H9 (cell line): ENCODE measurements around the gene ZNF503. TPM values are rescaled to one million over a fixed set of nuclear protein-coding genes. Genes with fewer than 3 reads are reported as not detected.
A peak's percentile ranks its signal among the peaks of the same experiment; 100 is the strongest.

ENCODE experiments used
- DNase-seq: peaks from one replicate; pipeline ENCODE4 v3.0.0-alpha.2; 2017
- H2AFZ ChIP-seq: one replicate; pipeline ENCODE4 v1.6.1; 2013; ENCODE audit warnings: mild to moderate bottlenecking, low read length, control low read depth, moderate library complexity
- H2AK5ac ChIP-seq: 2 replicates; pipeline ENCODE4 v1.6.1; 2013; ENCODE audit warnings: low read length, control low read depth, mixed read lengths; ENCODE audit not compliant: insufficient read length
- H2BK120ac ChIP-seq: one replicate; pipeline ENCODE4 v1.6.1; 2013; ENCODE audit warnings: low read depth, mild to moderate bottlenecking, low read length, control low read depth, inconsistent platforms; ENCODE audit not compliant: poor library complexity, severe bottlenecking
- H2BK12ac ChIP-seq: 2 replicates; pipeline ENCODE4 v1.6.1; 2013; ENCODE audit warnings: low read length, control low read depth, mixed read lengths, low read depth; ENCODE audit not compliant: insufficient read length
- H2BK15ac ChIP-seq: 2 replicates; pipeline ENCODE4 v1.6.1; 2013; ENCODE audit warnings: low read depth, low read length, control low read depth
- H2BK20ac ChIP-seq: one replicate; pipeline ENCODE4 v1.6.1; 2013; ENCODE audit warnings: low read depth, mild to moderate bottlenecking, low read length, control low read depth, inconsistent platforms; ENCODE audit not compliant: poor library complexity, severe bottlenecking
- H2BK5ac ChIP-seq: 2 replicates; pipeline ENCODE4 v1.6.1; 2013; ENCODE audit warnings: low read length, control low read depth, mixed read lengths; ENCODE audit not compliant: insufficient read length
- H3K14ac ChIP-seq: 2 replicates; pipeline ENCODE4 v1.6.1; 2013; ENCODE audit warnings: low read length, control low read depth; ENCODE audit not compliant: insufficient read depth
- H3K18ac ChIP-seq: 2 replicates; pipeline ENCODE4 v1.6.1; 2013; ENCODE audit warnings: low read depth, mild to moderate bottlenecking, mixed read lengths, low read length, control low read depth; ENCODE audit not compliant: insufficient read length
- H3K23ac ChIP-seq: 2 replicates; pipeline ENCODE4 v1.6.1; 2013; ENCODE audit warnings: low read length, control low read depth, mixed read lengths, low read depth; ENCODE audit not compliant: insufficient read length
- H3K23me2 ChIP-seq: 2 replicates; pipeline ENCODE4 v1.6.1; 2013; ENCODE audit warnings: low read depth, mild to moderate bottlenecking, mixed read lengths, low read length, control low read depth; ENCODE audit not compliant: insufficient read length, poor library complexity, severe bottlenecking
- H3K27ac ChIP-seq: 2 replicates; pipeline ENCODE4 v1.5.1; 2013; ENCODE audit warnings: low read length, control low read depth, mixed read lengths, low read depth; ENCODE audit not compliant: insufficient read length
- H3K27me3 ChIP-seq: 2 replicates; pipeline ENCODE4 v1.6.1; 2013; ENCODE audit warnings: low read length, control low read depth, inconsistent platforms; ENCODE audit not compliant: insufficient read depth
- H3K4ac ChIP-seq: 2 replicates; pipeline ENCODE4 v1.6.1; 2013; ENCODE audit warnings: low read depth, mild to moderate bottlenecking, control low read depth, inconsistent platforms, low read length, moderate library complexity
- H3K4me1 ChIP-seq: 2 replicates; pipeline ENCODE4 v1.6.1; 2013; ENCODE audit warnings: low read length, control low read depth, inconsistent platforms; ENCODE audit not compliant: insufficient read depth
- H3K4me2 ChIP-seq: 2 replicates; pipeline ENCODE4 v1.6.1; 2013; ENCODE audit warnings: low read length, control low read depth, mixed read lengths; ENCODE audit not compliant: insufficient read length, insufficient read depth
- H3K56ac ChIP-seq: 2 replicates; pipeline ENCODE4 v1.6.1; 2013; ENCODE audit warnings: low read depth, mild to moderate bottlenecking, mixed read lengths, low read length, control low read depth; ENCODE audit not compliant: insufficient read length
- H3K79me1 ChIP-seq: 2 replicates; pipeline ENCODE4 v1.6.1; 2013; ENCODE audit warnings: low read depth, mild to moderate bottlenecking, moderate library complexity, low read length, control low read depth, inconsistent platforms; ENCODE audit not compliant: insufficient read depth, poor library complexity, severe bottlenecking
- H3K79me2 ChIP-seq: 2 replicates; pipeline ENCODE4 v1.6.1; 2013; ENCODE audit warnings: low read length, control low read depth, inconsistent platforms; ENCODE audit not compliant: insufficient read depth
- H3K9ac ChIP-seq: 2 replicates; pipeline ENCODE4 v1.6.1; 2013; ENCODE audit warnings: low read length, control low read depth, mixed read lengths; ENCODE audit not compliant: insufficient read length; ENCODE audit errors: extremely low read depth
- H3K9me3 ChIP-seq: one replicate; pipeline ENCODE4 v1.6.1; 2013; ENCODE audit warnings: low read depth, low read length, inconsistent platforms; ENCODE audit not compliant: control insufficient read depth
- H3T11ph ChIP-seq: one replicate; pipeline ENCODE4 v1.6.1; 2013; ENCODE audit warnings: mild to moderate bottlenecking, low read length, control low read depth, inconsistent platforms
- H4K20me1 ChIP-seq: one replicate; pipeline ENCODE4 v1.6.1; 2013; ENCODE audit not compliant: control insufficient read depth, insufficient read length, insufficient read depth
- H4K5ac ChIP-seq: 2 replicates; pipeline ENCODE4 v1.6.1; 2013; ENCODE audit warnings: low read depth, mild to moderate bottlenecking, mixed read lengths, low read length, control low read depth; ENCODE audit not compliant: insufficient read length
- H4K8ac ChIP-seq: replicated peaks from 2 replicates; pipeline ENCODE4 v1.6.1; 2013; ENCODE audit warnings: low read length, control low read depth, mixed read lengths, low read depth; ENCODE audit not compliant: insufficient read length
- H4K91ac ChIP-seq: 2 replicates; pipeline ENCODE4 v1.6.1; 2013; ENCODE audit warnings: low read depth, mild to moderate bottlenecking, moderate library complexity, mixed read lengths, low read length, control low read depth; ENCODE audit not compliant: insufficient read length
- H3K27ac Mint-ChIP-seq, 3 experiments: 2 replicates in 2 of 3; 3 replicates in 1 of 3; pipeline ENCODE4 v1.8.0; 2020 to 2021; ENCODE audit warnings: mixed read lengths in 3 of 3, mild to moderate bottlenecking in 1 of 3, moderate library complexity in 1 of 3
- H3K27me3 Mint-ChIP-seq: 2 replicates; pipeline ENCODE4 v1.8.0; 2021; ENCODE audit warnings: low read depth, mild to moderate bottlenecking, moderate library complexity, mixed read lengths
- H3K36me3 Mint-ChIP-seq, 3 experiments: 2 replicates in 2 of 3; 3 replicates in 1 of 3; pipeline ENCODE4 v1.8.0; 2020 to 2021; ENCODE audit warnings: low read depth in 3 of 3, mixed read lengths in 3 of 3; ENCODE audit not compliant: insufficient read depth in 1 of 3
- H3K4me1 Mint-ChIP-seq, 2 experiments: 2 replicates each; pipeline ENCODE4 v1.8.0; 2020; ENCODE audit warnings: mixed read lengths in 2 of 2
- H3K4me3 Mint-ChIP-seq, 2 experiments: 2 replicates in 1 of 2; 3 replicates in 1 of 2; pipeline ENCODE4 v1.8.0; 2020 to 2021; ENCODE audit warnings: mild to moderate bottlenecking in 2 of 2, mixed read lengths in 2 of 2, moderate library complexity in 1 of 2
- H3K9me3 Mint-ChIP-seq, 2 experiments: 2 replicates in 1 of 2; 3 replicates in 1 of 2; pipeline ENCODE4 v1.8.0; 2020; ENCODE audit warnings: mild to moderate bottlenecking in 2 of 2, mixed read lengths in 2 of 2, moderate library complexity in 1 of 2
- CTCF ChIP-seq: fragments of 200-600 bp; sonication (generic); conservative IDR thresholded peaks from 3 replicates; pipeline ENCODE4 v1.8.0; 2021; ENCODE audit warnings: antibody characterized with exemption, mild to moderate bottlenecking
- WGBS: extraction: QIAGEN DNeasy Blood & Tissue Kit; methylation state at CpG from one replicate; pipeline ENCODE4 v1.1.7; 2013; ENCODE audit warnings: missing lambda C conversion rate, low lambda C conversion rate, mixed read lengths; ENCODE audit not compliant: insufficient read length; ENCODE audit errors: extremely low coverage; 5-methylcytosine and 5-hydroxymethylcytosine counted together
- total RNA-seq: library from RNA; stranded (reverse); gene quantifications from 2 replicates; pipeline ENCODE4 v1.2.1, GENCODE V29; 2021

The ZNF503 gene
- total RNA-seq, 1 experiment from 2014 or later: 0.09 TPM

GRCh38 chr10:75430000-75430763 lies 28.6 kb upstream of the ZNF503 start:
- no peak overlapping the region for H3K27ac Mint-ChIP-seq
- no peak overlapping the region for H2BK120ac ChIP-seq
- H3K27me3 Mint-ChIP-seq: peaks cover 96% of the 10 kb centered on the region

More at GRCh38 chr10:75430000-75430763, 28.6 kb upstream of the ZNF503 start:
- DNase-seq: no peak
- Histone ChIP-seq H3K4me1 (no peaks in the 10 kb centered on the region), H2AK5ac (no peak overlapping the region), H3K23me2 (no peaks in the 10 kb centered on the region), H4K91ac (no peak overlapping the region), H3K4me2 (no peak overlapping the region), H2BK20ac (no peak overlapping the region), H4K5ac (no peak overlapping the region), H2BK12ac (no peak overlapping the region), H3K79me1 (no peaks in the 10 kb centered on the region), H3K9me3 (no peaks in the 10 kb centered on the region), H3K9ac (no peak overlapping the region), H3K56ac (no peak overlapping the region), H3K27ac (no peak overlapping the region), H3K27me3 (peaks cover 67% of the 10 kb centered on the region), H3T11ph (no peak overlapping the region), H3K18ac (no peak overlapping the region), H2BK15ac (no peak overlapping the region), H4K8ac (no peak overlapping the region), H2AFZ (no peak overlapping the region), H3K79me2 (no peaks in the 10 kb centered on the region), H3K4ac (no peak overlapping the region), H3K23ac (no peak overlapping the region), H3K14ac (no peak overlapping the region), H2BK5ac (no peak overlapping the region), H4K20me1 (no peaks in the 10 kb centered on the region)
- Mint-ChIP-seq H3K4me1 (peaks cover 28 to 37% of the 10 kb centered on the region in 2 experiments), H3K36me3 (no peaks in the 10 kb centered on the region), H3K4me3 (peak overlapping the region; percentile 35 to 74; a peak in 4 of 5 replicates), H3K9me3 (no peaks in the 10 kb centered on the region; a peak in 2 of 5 replicates)
- WGBS: no CpG with 5 or more reads among the region's 9 CpGs
- no peak for TF ChIP-seq CTCF
